Measurements from ENCODE around the gene TCF3.

Gene TCF3

GRCh38 chr19:1560286-1560882, 92.0 kb downstream of the TCF3 start:
- DNase-seq (ENCODE audit: low read depth) = no peak
- TF ChIP-seq CTCF (IDR thresholded peaks at IDR 0.05; ENCODE audit: insufficient read depth, low read depth, low read length, missing control alignments) = no peak
- no peak overlapping the region for H3K4me3 ChIP-seq (ENCODE audit: low read length)
